GM12878 (cell line): Measurements from ENCODE around the gene CIPC. TPM values are rescaled to one million over a fixed set of nuclear protein-coding genes. Genes with fewer than 3 reads are reported as not detected.

Source experiments
- ATAC-seq: fragments of 200-7000 bp; cut with Tn5 transposase; 3 replicates; pipeline ENCODE4 v1.9.1; 2020; ENCODE audit warnings: mild to moderate bottlenecking, moderate library complexity
- BruUV-seq: library from RNA; stranded (reverse); fragments of 400-500 nt; replicated peaks from 2 replicates; lab custom pipeline; 2021; lab: Mats Ljungman, UMichigan
- CTCF ChIA-PET: fragments of 300-600 bp; sonication (Branson Sonifier 250); formaldehyde crosslinking; extraction: SDS; loops from one replicate; lab custom pipeline; 2021; ENCODE audit warnings: inconsistent platforms; lab: Yijun Ruan, JAX
- POLR2A ChIA-PET: fragments of 350-600 bp; formaldehyde crosslinking; extraction: SDS; loops from one replicate; lab custom pipeline; 2021; ENCODE audit warnings: inconsistent platforms; lab: Charles Lee
- RAD21 ChIA-PET: fragments of 300-600 bp; sonication (Branson Sonifier 250); formaldehyde crosslinking; loops from one replicate; lab custom pipeline; 2023; ENCODE audit warnings: antibody characterized with exemption; ENCODE audit not compliant: unreplicated experiment; lab: Charles Lee
- SMC1A ChIA-PET: fragments of 300-600 bp; sonication (Branson Sonifier 250); formaldehyde crosslinking; loops from one replicate; lab custom pipeline; 2023; ENCODE audit not compliant: unreplicated experiment, uncharacterized antibody; lab: Charles Lee
- DNase-seq: peaks from one replicate; pipeline ENCODE4 v3.0.0-alpha.2; 2011; ENCODE audit warnings: low read depth, low spot score
- FAIRE-seq: peaks from 3 replicates; lab custom pipeline; 2011; peaks lifted over from hg19 to GRCh38; lab: Jason Lieb, UNC
- H2AFZ ChIP-seq: 2 replicates; pipeline ENCODE4 v1.6.0; 2011; ENCODE audit warnings: low read depth, low read length, control low read depth; ENCODE audit not compliant: control insufficient read depth
- H3K27ac ChIP-seq: 2 replicates; pipeline ENCODE4 v1.5.1; 2011; ENCODE audit warnings: control low read depth; ENCODE audit not compliant: control insufficient read depth, insufficient read depth
- H3K27me3 ChIP-seq, 2 experiments: replicated peaks in 1 of 2; 2 replicates each; pipeline versions ENCODE4 v1.6.0 to v1.6.1; 2011; ENCODE audit warnings: low read length in 1 of 2; ENCODE audit not compliant: control insufficient read depth in 2 of 2, insufficient read depth in 2 of 2
- H3K36me3 ChIP-seq, 2 experiments: 2 replicates each; pipeline ENCODE4 v1.5.1; 2011; ENCODE audit warnings: low read length in 1 of 2; ENCODE audit not compliant: control insufficient read depth in 2 of 2, insufficient read depth in 2 of 2
- H3K4me1 ChIP-seq: 2 replicates; pipeline ENCODE4 v1.6.1; 2011; ENCODE audit warnings: mild to moderate bottlenecking, low read length, moderate library complexity, mixed read lengths; ENCODE audit not compliant: control insufficient read depth, insufficient read depth
- H3K4me2 ChIP-seq: 2 replicates; pipeline ENCODE4 v1.6.0; 2011; ENCODE audit warnings: control low read depth; ENCODE audit not compliant: control insufficient read depth, insufficient read depth
- H3K4me3 ChIP-seq: fragments of 200-600 bp; sonication (generic); 2 replicates; pipeline ENCODE4 v1.5.1; 2016
- H3K79me2 ChIP-seq: 2 replicates; pipeline ENCODE4 v1.6.0; 2011; ENCODE audit warnings: low read length; ENCODE audit not compliant: control insufficient read depth, insufficient read depth
- H3K9ac ChIP-seq: 2 replicates; pipeline ENCODE4 v1.8.0; 2011; ENCODE audit warnings: low read length, control low read depth, mixed read lengths; ENCODE audit not compliant: control insufficient read depth, insufficient read depth
- H3K9me3 ChIP-seq: replicated peaks from 3 replicates; pipeline ENCODE4 v1.5.1; 2011; ENCODE audit warnings: mild to moderate bottlenecking, low read length; ENCODE audit not compliant: control insufficient read depth, insufficient read depth
- H4K20me1 ChIP-seq: 2 replicates; pipeline ENCODE4 v1.6.0; 2011; ENCODE audit not compliant: control insufficient read depth, insufficient read depth
- BCLAF1 ChIP-seq: fragments of 450-650 bp; IDR thresholded peaks from 2 replicates; pipeline ENCODE4 v1.6.1; 2017; ENCODE audit warnings: antibody characterized with exemption, mild to moderate bottlenecking, moderate library complexity
- CBFB ChIP-seq: IDR thresholded peaks from 2 replicates; pipeline ENCODE4 v1.6.1; 2016; ENCODE audit warnings: antibody characterized with exemption, low read depth
- DPF2 ChIP-seq: fragments of 450-650 bp; IDR thresholded peaks from 2 replicates; pipeline ENCODE4 v1.6.1; 2017; ENCODE audit warnings: mild to moderate bottlenecking
- E2F4 ChIP-seq: IDR thresholded peaks from 2 replicates; pipeline ENCODE4 v1.6.1; 2012; ENCODE audit warnings: low read depth, low read length, improper control_type of control experiment
- FOXM1 ChIP-seq: IDR thresholded peaks from 2 replicates; pipeline ENCODE4 v1.6.1; 2012; ENCODE audit warnings: low read depth, mild to moderate bottlenecking, inconsistent platforms, low read length, moderate library complexity
- GATAD2B ChIP-seq: fragments of 450-650 bp; conservative IDR thresholded peaks from 2 replicates; pipeline ENCODE4 v1.6.1; 2017; ENCODE audit warnings: low read depth, mild to moderate bottlenecking, moderate library complexity
- JUNB ChIP-seq: IDR thresholded peaks from 2 replicates; pipeline ENCODE4 v1.6.1; 2016; ENCODE audit warnings: antibody characterized with exemption, mild to moderate bottlenecking
- JUND ChIP-seq: IDR thresholded peaks from 2 replicates; pipeline ENCODE4 v1.6.1; 2012; ENCODE audit warnings: low read depth, mild to moderate bottlenecking, low read length, improper control_type of control experiment, moderate library complexity
- NRF1 ChIP-seq: conservative IDR thresholded peaks from 2 replicates; pipeline ENCODE4 v1.6.1; 2011; ENCODE audit warnings: mild to moderate bottlenecking, low read depth, low read length, improper control_type of control experiment
- POU2F2 ChIP-seq: IDR thresholded peaks from 3 replicates; pipeline ENCODE4 v1.6.1; 2011; ENCODE audit warnings: low read depth, mild to moderate bottlenecking, low read length, borderline replicate concordance
- SMAD5 ChIP-seq: IDR thresholded peaks from 2 replicates; pipeline ENCODE4 v1.6.1; 2016; ENCODE audit warnings: antibody characterized with exemption, low read depth
- SMARCA5 ChIP-seq: fragments of 450-650 bp; IDR thresholded peaks from 2 replicates; pipeline ENCODE4 v1.6.1; 2017; ENCODE audit warnings: mild to moderate bottlenecking
- TARDBP ChIP-seq: IDR thresholded peaks from 2 replicates; pipeline ENCODE4 v1.6.1; 2016; ENCODE audit warnings: borderline replicate concordance
- ZBTB40 ChIP-seq: fragments of 450-650 bp; IDR thresholded peaks from 2 replicates; pipeline ENCODE4 v1.6.1; 2016; ENCODE audit warnings: mild to moderate bottlenecking, moderate library complexity, borderline replicate concordance
- ZNF24 ChIP-seq: fragments of 450-650 bp; IDR thresholded peaks from 2 replicates; pipeline ENCODE4 v1.6.1; 2017; ENCODE audit warnings: antibody characterized with exemption, mild to moderate bottlenecking
- ZNF622 ChIP-seq: fragments of 450-650 bp; IDR thresholded peaks from 2 replicates; pipeline ENCODE4 v1.6.1; 2017; ENCODE audit warnings: mild to moderate bottlenecking, inconsistent platforms
- WGBS: methylation state at CpG from one replicate; pipeline ENCODE4 v1.1.6; 2016; ENCODE audit warnings: low lambda C conversion rate; ENCODE audit not compliant: insufficient replicate concordance, insufficient coverage; ENCODE audit errors: missing lambda C conversion rate; 5-methylcytosine and 5-hydroxymethylcytosine counted together
- in situ Hi-C: fragments of 300-500 bp; cut with MboI; formaldehyde crosslinking; loops from 9 replicates; pipeline ENCODE4 v1.14.3; 2018; ENCODE audit warnings: mixed read lengths
- intact Hi-C: fragments of 100-400 bp; cut with micrococcal nuclease; formaldehyde crosslinking; loops from one replicate; pipeline ENCODE4 v1.14.2; 2022; ENCODE audit not compliant: unreplicated experiment
- polyA plus RNA-seq, 11 experiments: library from polyadenylated mRNA; depleted of rRNA in 4 of 11; unstranded in 6 of 11; stranded (reverse) in 5 of 11; fragments of >200 nt; fragmentation: Nextera tagmentation in 4 of 11; fragmentation: Illumina TruSeq in 1 of 11; extraction: Ambion mirVana in 4 of 11; extraction: Trizol in 1 of 11; gene quantifications; 1 replicate in 1 of 11; 2 replicates in 10 of 11; pipeline versions ENCODE4 v1.2.1 to v1.2.3, GENCODE V29; 2011 to 2016; ENCODE audit warnings: inconsistent platforms in 2 of 11, missing spikeins in 2 of 11, low read depth in 1 of 11
- total RNA-seq, 4 experiments: library from RNA; depleted of rRNA in 3 of 4; stranded (reverse); fragments of >200 nt in 3 of 4; fragmentation: Illumina TruSeq in 1 of 4; extraction: Trizol in 1 of 4; gene quantifications; 2 replicates each; pipeline versions ENCODE4 v1.2.1 to v1.2.3, GENCODE V29; 2013 to 2021

Gene CIPC
- total and polyA plus RNA-seq, 10 of the 15 experiments (the other 5 are each of a cell fraction or from before 2014, with no cell fraction given): 5.6 to 29.5 (median 16.5) TPM

- no peaks in the 10 kb centered on the region for H4K20me1 ChIP-seq
- DNase-seq: no peak
- 81% methylated on average over 3 of the region's 3 CpGs for WGBS
- ChIA-PET SMC1A (interaction anchor here (1.2 to 13.7 kb wide), 5 partner anchors 12 to 208 kb away, joined by 4 to 214 read pairs (median 21); partner anchors contain the start of gene CIPC), CTCF (interaction anchor here (2.9 to 20.7 kb wide), 6 partner anchors 5 to 210 kb away, joined by 12 to 719 read pairs (median 48); no protein-coding TSS in a partner anchor), RAD21 (interaction anchor here (1.0 to 8.8 kb wide), 6 partner anchors 12 to 41 kb away, joined by 3 to 58 read pairs (median 4); no protein-coding TSS in a partner anchor), POLR2A (interaction anchor here (1.2 kb wide), 1 partner anchor 9 kb away, joined by 3 read pairs; no protein-coding TSS in a partner anchor)
- H3K4me2 ChIP-seq: no peak overlapping the region
- no peak for ATAC-seq
- H2AFZ ChIP-seq: no peak overlapping the region
- H3K27me3 ChIP-seq: no peaks in the 10 kb centered on the region
- peaks cover 7% of the 10 kb centered on the region; the same call in 2 of the 3 replicates for H3K9me3 ChIP-seq
- H3K79me2 ChIP-seq: no peaks in the 10 kb centered on the region
- in situ Hi-C loops (no loop called here), intact Hi-C loops (no loop called here)
- no peak for TF ChIP-seq FOXM1
- TF ChIP-seq GATAD2B: no peak
- TF ChIP-seq ZBTB40: no peak
- no peak for TF ChIP-seq POU2F2
- TF ChIP-seq NRF1: no peak
- no peak for TF ChIP-seq BCLAF1
- no peak for TF ChIP-seq DPF2
- TF ChIP-seq ZNF622: no peak
- TF ChIP-seq JUNB: no peak
- TF ChIP-seq JUND: no peak
- no peak for TF ChIP-seq SMARCA5
- TF ChIP-seq CBFB: no peak
- TF ChIP-seq TARDBP: no peak
- no peak for TF ChIP-seq ZNF24
- no peak for TF ChIP-seq SMAD5
- no peak for TF ChIP-seq E2F4
- no peak for FAIRE-seq
- no peak overlapping the region for H3K9ac ChIP-seq
- H3K4me3 ChIP-seq: no peak overlapping the region
- peaks cover 27% of the 10 kb centered on the region for H3K4me1 ChIP-seq
- H3K27ac ChIP-seq: no peak overlapping the region
- H3K36me3 ChIP-seq: no peaks in the 10 kb centered on the region
- BruUV-seq: no TSS peak
These were observed 15.0 kb upstream of the CIPC start for GRCh38 chr14:77083082-77083481.
